H1 (cell line): ENCODE results near the gene NUMB. TPM values are rescaled to one million over a fixed set of nuclear protein-coding genes. Genes with fewer than 3 reads are reported as not detected.

ENCODE experiments used
- CTCF ChIA-PET: fragments of 300-600 bp; sonication (Branson Sonifier 250); formaldehyde crosslinking; loops from one replicate; lab custom pipeline; 2021; ENCODE audit not compliant: partially characterized antibody; lab: Charles Lee
- POLR2A ChIA-PET: fragments of 300-600 bp; sonication (Branson Sonifier 250); formaldehyde crosslinking; loops from one replicate; lab custom pipeline; 2021; ENCODE audit warnings: inconsistent platforms; ENCODE audit not compliant: partially characterized antibody; lab: Charles Lee
- DNase-seq, 2 experiments: peaks; one replicate each; pipeline versions ENCODE4 v3.0.0 to v3.0.0-alpha.2; 2010 to 2022; ENCODE audit warnings: low spot score in 2 of 2, low read depth in 1 of 2, mixed read lengths in 1 of 2
- FAIRE-seq: peaks from 2 replicates; lab custom pipeline; 2011; peaks lifted over from hg19 to GRCh38; lab: Jason Lieb, UNC
- H2AFZ ChIP-seq: 2 replicates; pipeline ENCODE4 v1.8.1; 2012; ENCODE audit warnings: low read length, inconsistent platforms
- H2AK5ac ChIP-seq: 2 replicates; pipeline ENCODE4 v1.6.1; 2013; ENCODE audit warnings: low read depth, low read length
- H2BK120ac ChIP-seq: replicated peaks from 2 replicates; pipeline ENCODE3; 2013; ENCODE audit warnings: low read depth, low read length, inconsistent platforms
- H2BK12ac ChIP-seq: 2 replicates; pipeline ENCODE4 v1.6.1; 2013; ENCODE audit warnings: low read depth, low read length
- H2BK15ac ChIP-seq: 2 replicates; pipeline ENCODE4 v1.6.1; 2013; ENCODE audit warnings: low read length
- H2BK20ac ChIP-seq: 2 replicates; pipeline ENCODE4 v1.6.1; 2013; ENCODE audit warnings: low read length
- H2BK5ac ChIP-seq: 2 replicates; pipeline ENCODE4 v1.6.1; 2013; ENCODE audit warnings: low read depth, low read length
- H3K14ac ChIP-seq: 2 replicates; pipeline ENCODE4 v1.6.1; 2013; ENCODE audit warnings: inconsistent platforms; ENCODE audit not compliant: insufficient read length
- H3K18ac ChIP-seq: 2 replicates; pipeline ENCODE4 v1.6.1; 2013; ENCODE audit warnings: low read length; ENCODE audit errors: extremely low read depth
- H3K23ac ChIP-seq: 2 replicates; pipeline ENCODE4 v1.6.1; 2013; ENCODE audit warnings: inconsistent platforms; ENCODE audit not compliant: insufficient read length
- H3K23me2 ChIP-seq: 2 replicates; pipeline ENCODE4 v1.6.1; 2013; ENCODE audit warnings: low read depth, low read length
- H3K27ac ChIP-seq: 2 replicates; pipeline ENCODE4 v1.6.1; 2011; ENCODE audit warnings: low read depth, low read length, inconsistent platforms
- H3K27me3 ChIP-seq, 4 experiments: replicated peaks in 1 of 4; 1 replicate in 1 of 4; 2 replicates in 3 of 4; pipeline versions ENCODE4 v1.6.1 to v1.8.1; 2011 to 2013; ENCODE audit warnings: low read length in 3 of 4, mild to moderate bottlenecking in 3 of 4, inconsistent platforms in 2 of 4, mixed read lengths in 2 of 4, moderate library complexity in 1 of 4; ENCODE audit not compliant: control insufficient read depth in 3 of 4, insufficient read depth in 3 of 4; ENCODE audit errors: extremely low read depth in 1 of 4
- H3K36me3 ChIP-seq, 4 experiments: 2 replicates each; pipeline versions ENCODE4 v1.6.1 to v1.8.1; 2011 to 2013; ENCODE audit warnings: mild to moderate bottlenecking in 4 of 4, low read length in 3 of 4, moderate library complexity in 2 of 4, control low read depth in 1 of 4, inconsistent platforms in 1 of 4; ENCODE audit not compliant: insufficient read depth in 4 of 4, control insufficient read depth in 2 of 4
- H3K4ac ChIP-seq: replicated peaks from 2 replicates; pipeline ENCODE3; 2013; ENCODE audit warnings: low read length, low read depth, mixed read lengths, inconsistent platforms; ENCODE audit not compliant: insufficient read length
- H3K4me1 ChIP-seq, 4 experiments: replicated peaks in 1 of 4; 1 replicate in 1 of 4; 2 replicates in 3 of 4; pipeline versions ENCODE4 v1.6.1 to v1.8.1; 2011 to 2013; ENCODE audit warnings: low read length in 3 of 4, inconsistent platforms in 2 of 4, mixed read lengths in 1 of 4; ENCODE audit not compliant: insufficient read depth in 4 of 4, control insufficient read depth in 3 of 4
- H3K4me2 ChIP-seq, 2 experiments: 2 replicates each; pipeline versions ENCODE4 v1.6.1 to v1.8.1; 2011 to 2013; ENCODE audit warnings: low read depth in 2 of 2, low read length in 2 of 2, control low read depth in 1 of 2, inconsistent platforms in 1 of 2, mild to moderate bottlenecking in 1 of 2; ENCODE audit not compliant: insufficient read depth in 1 of 2
- H3K4me3 ChIP-seq, 4 experiments: fragments of 200-600, 300-600 bp in 1 of 4; sonication (generic), shearing (Covaris generic), sonication (Bioruptor Twin) in 1 of 4; 2 replicates each; pipeline versions ENCODE4 v1.5.1 to v1.8.1; 2011 to 2016; ENCODE audit warnings: low read length in 4 of 4, low read depth in 3 of 4, control low read depth in 2 of 4, inconsistent platforms in 2 of 4, mild to moderate bottlenecking in 2 of 4, mixed read lengths in 1 of 4, moderate library complexity in 1 of 4; ENCODE audit not compliant: insufficient read depth in 2 of 4; ENCODE audit errors: extremely low read depth in 1 of 4
- H3K56ac ChIP-seq: replicated peaks from 2 replicates; pipeline ENCODE3; 2013; ENCODE audit warnings: low read depth, mild to moderate bottlenecking, mixed read lengths, low read length, inconsistent platforms; ENCODE audit not compliant: insufficient read length
- H3K79me1 ChIP-seq: 2 replicates; pipeline ENCODE4 v1.6.1; 2013; ENCODE audit warnings: low read depth, low read length, control low read depth
- H3K79me2 ChIP-seq, 2 experiments: 2 replicates each; pipeline versions ENCODE4 v1.6.1 to v1.8.1; 2012 to 2013; ENCODE audit warnings: low read length in 2 of 2, mild to moderate bottlenecking in 2 of 2, inconsistent platforms in 1 of 2; ENCODE audit not compliant: insufficient read depth in 2 of 2, control insufficient read depth in 1 of 2
- H3K9ac ChIP-seq, 4 experiments: replicated peaks in 1 of 4; 1 replicate in 1 of 4; 2 replicates in 3 of 4; pipeline versions ENCODE4 v1.6.1 to v1.8.1; 2011 to 2013; ENCODE audit warnings: low read depth in 3 of 4, low read length in 3 of 4, control low read depth in 2 of 4, mild to moderate bottlenecking in 2 of 4, moderate library complexity in 2 of 4, inconsistent platforms in 1 of 4; ENCODE audit errors: extremely low read depth in 1 of 4
- H3K9me3 ChIP-seq, 2 experiments: 2 replicates each; pipeline versions ENCODE4 v1.6.1 to v1.8.1; 2012 to 2013; ENCODE audit warnings: mild to moderate bottlenecking in 2 of 2, moderate library complexity in 2 of 2, control low read depth in 1 of 2, inconsistent platforms in 1 of 2, low read depth in 1 of 2, low read length in 1 of 2, mixed read lengths in 1 of 2; ENCODE audit not compliant: insufficient read depth in 2 of 2
- H4K20me1 ChIP-seq, 2 experiments: replicated peaks in 1 of 2; 2 replicates each; pipeline versions ENCODE3 to v1.8.1; 2011 to 2013; ENCODE audit warnings: inconsistent platforms in 2 of 2, low read length in 2 of 2, mild to moderate bottlenecking in 1 of 2; ENCODE audit not compliant: insufficient read depth in 2 of 2, control insufficient read depth in 1 of 2
- H4K5ac ChIP-seq: 2 replicates; pipeline ENCODE4 v1.6.1; 2013; ENCODE audit warnings: low read length, low read depth, mixed read lengths, inconsistent platforms; ENCODE audit not compliant: insufficient read length
- H4K8ac ChIP-seq: 2 replicates; pipeline ENCODE4 v1.8.0; 2013; ENCODE audit warnings: mild to moderate bottlenecking, moderate library complexity, low read length, inconsistent platforms; ENCODE audit not compliant: insufficient read depth; ENCODE audit errors: extremely low read depth
- H4K91ac ChIP-seq: replicated peaks from 2 replicates; pipeline ENCODE3; 2013; ENCODE audit warnings: low read length, mixed read lengths, inconsistent platforms; ENCODE audit not compliant: insufficient read length
- ASH2L ChIP-seq: fragments of 200-600, 300-600 bp; sonication (generic); IDR thresholded peaks from one replicate; pipeline ENCODE4 v1.7.1; 2017; ENCODE audit warnings: low read length
- ATF2 ChIP-seq: IDR thresholded peaks from 2 replicates; pipeline ENCODE4 v1.6.1; 2012; ENCODE audit warnings: low read length, inconsistent platforms
- CBX5 ChIP-seq: fragments of 300-800, 300-1000 bp; sonication (generic); IDR thresholded peaks from 2 replicates; pipeline ENCODE4 v1.7.1; 2016; ENCODE audit warnings: antibody characterized with exemption, low read length, low read depth
- CTCF ChIP-seq, 3 experiments: IDR thresholded peaks; 1 replicate in 2 of 3; 2 replicates in 1 of 3; pipeline versions ENCODE4 v1.5.1 to v1.6.1; 2011; ENCODE audit warnings: low read length in 3 of 3, mild to moderate bottlenecking in 3 of 3, inconsistent platforms in 2 of 3, low read depth in 1 of 3, moderate library complexity in 1 of 3; ENCODE audit not compliant: insufficient read depth in 1 of 3; ENCODE audit errors: control extremely low read depth in 1 of 3
- HDAC2 ChIP-seq, 2 experiments: fragments of 300-600 bp in 1 of 2; sonication (generic) in 1 of 2; IDR thresholded peaks; 2 replicates each; pipeline ENCODE4 v1.6.1; 2011 to 2012; ENCODE audit warnings: low read depth in 2 of 2, low read length in 2 of 2, mild to moderate bottlenecking in 2 of 2, moderate library complexity in 2 of 2, borderline replicate concordance in 1 of 2, inconsistent platforms in 1 of 2
- WGBS, 2 experiments: shearing (Covaris generic) in 1 of 2; methylation state at CpG; one replicate each; pipeline versions ENCODE4 v1.1.6 to v1.1.7; 2013 to 2015; ENCODE audit warnings: low lambda C conversion rate in 2 of 2, mixed read lengths in 2 of 2, inconsistent platforms in 1 of 2, low coverage in 1 of 2, missing lambda C conversion rate in 1 of 2; ENCODE audit not compliant: insufficient replicate concordance in 2 of 2, insufficient coverage in 1 of 2, insufficient read length in 1 of 2; ENCODE audit errors: extremely low coverage in 1 of 2, missing lambda C conversion rate in 1 of 2; 5-methylcytosine and 5-hydroxymethylcytosine counted together
- polyA plus RNA-seq, 7 experiments: library from polyadenylated mRNA; depleted of rRNA in 3 of 7; stranded (reverse) in 5 of 7; unstranded in 2 of 7; fragments of >200 nt in 5 of 7; fragments of 200-250 nt in 2 of 7; gene quantifications; 1 replicate in 5 of 7; 2 replicates in 1 of 7; 4 replicates in 1 of 7; pipeline versions ENCODE4 v1.2.1 to v1.2.3, GENCODE V29; 2011 to 2013; ENCODE audit warnings: missing spikeins in 2 of 7, mixed read lengths in 2 of 7
- total RNA-seq: library from RNA; stranded (reverse); fragmentation: NEBNext Ultra II Directional; extraction: Animal tissue kit (Norgen Biotek cat#: 25700); gene quantifications from 2 replicates; pipeline ENCODE4 v1.2.1, GENCODE V29; 2021

NUMB gene
- total and polyA plus RNA-seq, 2 of the 8 experiments (the other 6 are each of a cell fraction or from before 2014, with no cell fraction given) = 54.3 to 78.1 TPM

- H3K27ac ChIP-seq = no peak overlapping the region
- no peak for TF ChIP-seq HDAC2 (IDR thresholded peaks at IDR 0.05; ENCODE audit: borderline replicate concordance in 1 of 2, low read depth in 2 of 2, low read length in 2 of 2)
- no peak for TF ChIP-seq CBX5
- peak; percentile 61 for TF ChIP-seq ASH2L
- TF ChIP-seq ATF2 = peak; percentile 63
- TF ChIP-seq CTCF (IDR thresholded peaks at IDR 0.05; ENCODE audit: control extremely low read depth in 1 of 3, insufficient read depth in 1 of 3, low read depth in 1 of 3, low read length in 3 of 3) = peak; percentile 12 to 75 (median 59)
These were observed 174.6 kb downstream of the NUMB start for GRCh38 chr14:73283608-73284379.

More at GRCh38 chr14:73283608-73284379, 174.6 kb downstream of the NUMB start:
- Histone ChIP-seq H3K23me2 (no peaks in the 10 kb centered on the region), H2BK15ac (no peak overlapping the region), H3K4me1 (peaks cover 3 to 28% (median 19%) of the 10 kb centered on the region in 4 experiments), H3K23ac (no peak overlapping the region), H3K9me3 (no peaks in the 10 kb centered on the region), H2BK120ac (no peak overlapping the region), H3K79me2 (no peaks in the 10 kb centered on the region), H3K18ac (no peak overlapping the region; the same call in 1 of the 2 replicates), H3K4me2 (peak overlapping the region; percentile 46 to 59), H4K5ac (no peak overlapping the region), H2AFZ (no peak overlapping the region), H3K27me3 (no peaks in the 10 kb centered on the region), H2BK20ac (no peak overlapping the region), H4K20me1 (no peaks in the 10 kb centered on the region), H3K36me3 (peaks cover 2 to 19% (median 10%) of the 10 kb centered on the region in 4 experiments; a peak in 4 of 8 replicates), H3K56ac (no peak overlapping the region), H2AK5ac (no peak overlapping the region), H3K14ac (no peak overlapping the region), H2BK5ac (peak overlapping the region; percentile 6; the same call in 1 of the 2 replicates), H3K79me1 (no peaks in the 10 kb centered on the region), H2BK12ac (0 out of 2 replicates have a peak overlapping the region, but pooled peaks have one; percentile 1), H3K4me3 (peak overlapping the region in 1 of 4 experiments; percentile 8; a peak in 1 of 8 replicates), H4K8ac (no peak overlapping the region), H3K9ac (no peak overlapping the region), H4K91ac (no peak overlapping the region), H3K4ac (no peak overlapping the region)
- ChIA-PET POLR2A (interaction anchor here (0.9 to 2.6 kb wide), 5 partner anchors 11 to 224 kb away, joined by 3 to 8 read pairs (median 4); no protein-coding TSS in a partner anchor), CTCF (interaction anchor here (0.7 to 5.1 kb wide), 20 partner anchors 9 to 194 kb away, joined by 3 to 50 read pairs (median 4); no protein-coding TSS in a partner anchor)
- DNase-seq (peak in 1 of 2 experiments; percentile 44), FAIRE-seq (peak; percentile 93)
- 36% methylated on average over 12 of the region's 12 CpGs; no CpG with 5 or more reads in 1 of the 2 experiments for WGBS, 2 experiments
